ENCODE measurements around the gene TMEM181.
"Not testable (repeated sequence)": the region's sequence is repeated elsewhere in the genome, so short reads cannot be mapped to it uniquely, and the experiment has no call there.

The TMEM181 gene

GRCh38 chr6:158674342-158675131 lies 114.6 kb downstream of the TMEM181 start:
- Histone ChIP-seq H3K27me3 (ENCODE audit: low read depth, low read length) (no peaks in the 10 kb centered on the region), H3K9me3 (ENCODE audit: insufficient read depth, low read length) (no peaks in the 10 kb centered on the region), H3K4me1 (ENCODE audit: low read length) (peaks cover 4% of the 10 kb centered on the region), H3K79me2 (ENCODE audit: low read length) (no peaks in the 10 kb centered on the region), H4K20me1 (ENCODE audit: insufficient read depth, low read length) (no peaks in the 10 kb centered on the region), H3K4me2 (ENCODE audit: low read length) (no peak overlapping the region), H3K4me3 (ENCODE audit: low read length) (no peak overlapping the region), H3K27ac (ENCODE audit: low read length) (no peak overlapping the region), H3K9ac (ENCODE audit: low read length) (no peak overlapping the region), H3K36me3 (replicated peaks; ENCODE audit: low read depth, low read length) (no peaks in the 10 kb centered on the region), H2AFZ (ENCODE audit: low read depth, low read length) (no peak overlapping the region)
- TF ChIP-seq CTCF (IDR thresholded peaks at IDR 0.05; ENCODE audit: low read depth, low read length) (no peak), EZH2phosphoT487 (IDR thresholded peaks at IDR 0.05; ENCODE audit: low read depth) (no peak)

- not testable (repeated sequence) for H3K36me3 ChIP-seq (replicated peaks; ENCODE audit: low read depth, low read length); H3K4me3 ChIP-seq (ENCODE audit: low read length); H2AFZ ChIP-seq (ENCODE audit: low read depth, low read length); H3K4me2 ChIP-seq (ENCODE audit: low read length); H3K27ac ChIP-seq (ENCODE audit: low read length); H3K9ac ChIP-seq (ENCODE audit: low read length); H4K20me1 ChIP-seq (ENCODE audit: insufficient read depth, low read length); H3K27me3 ChIP-seq (ENCODE audit: low read depth, low read length); H3K9me3 ChIP-seq (ENCODE audit: insufficient read depth, low read length); H3K4me1 ChIP-seq (ENCODE audit: low read length); H3K79me2 ChIP-seq (ENCODE audit: low read length)
These were observed 117.2 kb downstream of the TMEM181 start for GRCh38 chr6:158677094-158677493.

- H2AFZ ChIP-seq (ENCODE audit: low read depth, low read length) = no peak overlapping the region
- no peaks in the 10 kb centered on the region for H3K9me3 ChIP-seq (ENCODE audit: insufficient read depth, low read length)
- H3K27ac ChIP-seq (ENCODE audit: low read length) = no peak overlapping the region
- no peaks in the 10 kb centered on the region for H3K27me3 ChIP-seq (ENCODE audit: low read depth, low read length)
- H3K4me3 ChIP-seq (ENCODE audit: low read length) = no peak overlapping the region
- TF ChIP-seq CTCF (IDR thresholded peaks at IDR 0.05; ENCODE audit: low read depth, low read length) (no peak), EZH2phosphoT487 (IDR thresholded peaks at IDR 0.05; ENCODE audit: low read depth) (no peak)
- H3K79me2 ChIP-seq (ENCODE audit: low read length) = no peaks in the 10 kb centered on the region
- H3K4me1 ChIP-seq (ENCODE audit: low read length) = no peaks in the 10 kb centered on the region
- H3K36me3 ChIP-seq (replicated peaks; ENCODE audit: low read depth, low read length) = no peaks in the 10 kb centered on the region
- no peaks in the 10 kb centered on the region for H4K20me1 ChIP-seq (ENCODE audit: insufficient read depth, low read length)
- no peak overlapping the region for H3K9ac ChIP-seq (ENCODE audit: low read length)
- H3K4me2 ChIP-seq (ENCODE audit: low read length) = no peak overlapping the region
These were observed 118.2 kb downstream of the TMEM181 start for GRCh38 chr6:158677906-158678578.

GRCh38 chr6:158680015-158680414 lies 120.1 kb downstream of the TMEM181 start:
- Histone ChIP-seq H3K4me1 (ENCODE audit: low read length) (no peaks in the 10 kb centered on the region), H3K4me2 (ENCODE audit: low read length) (no peak overlapping the region), H3K9ac (ENCODE audit: low read length) (no peak overlapping the region), H3K79me2 (ENCODE audit: low read length) (no peaks in the 10 kb centered on the region), H4K20me1 (ENCODE audit: insufficient read depth, low read length) (no peaks in the 10 kb centered on the region), H2AFZ (ENCODE audit: low read depth, low read length) (no peak overlapping the region), H3K9me3 (ENCODE audit: insufficient read depth, low read length) (no peaks in the 10 kb centered on the region), H3K4me3 (ENCODE audit: low read length) (no peak overlapping the region), H3K27ac (ENCODE audit: low read length) (no peak overlapping the region), H3K36me3 (replicated peaks; ENCODE audit: low read depth, low read length) (no peaks in the 10 kb centered on the region), H3K27me3 (ENCODE audit: low read depth, low read length) (no peaks in the 10 kb centered on the region)
- TF ChIP-seq CTCF (IDR thresholded peaks at IDR 0.05; ENCODE audit: low read depth, low read length) (no peak), EZH2phosphoT487 (IDR thresholded peaks at IDR 0.05; ENCODE audit: low read depth) (no peak)

Data from OCI-LY3 (cell line).